ENCODE measurements around the gene ADAP2. TPM values are rescaled to one million over a fixed set of nuclear protein-coding genes. Genes with fewer than 3 reads are reported as not detected.
"Not testable (repeated sequence)": the region's sequence is repeated elsewhere in the genome, so short reads cannot be mapped to it uniquely, and the experiment has no call there.

ADAP2 gene
- total RNA-seq, 4 donors from 2014 or later: 10.5 to 19.1 (median 14.7) TPM

DNA sequence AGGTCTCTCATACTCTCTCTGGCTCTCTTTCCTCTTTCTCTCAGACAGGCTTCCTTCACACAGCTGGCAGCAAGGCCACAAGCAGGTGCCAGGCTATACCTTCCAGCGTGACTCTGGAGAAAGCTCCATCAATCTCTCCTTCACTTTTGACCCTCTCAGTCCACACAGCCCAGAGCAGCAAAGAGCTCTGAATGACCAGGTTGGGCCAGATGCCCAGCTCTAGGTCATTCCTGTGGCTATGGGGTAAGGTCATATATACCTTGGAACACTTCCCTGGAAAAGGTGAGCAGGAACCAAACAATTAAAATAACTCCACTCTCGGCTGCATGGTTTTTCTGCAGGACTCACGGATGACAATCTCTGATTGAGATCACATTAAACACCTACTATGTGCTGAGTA is 8.8 kb downstream of the ADAP2 start:
- peaks cover 0 to 19% (median 0%) of the 10 kb centered on the region in 4 donors for H3K27me3 ChIP-seq
- TF ChIP-seq POLR2A (IDR thresholded peaks at IDR 0.05; ENCODE audit: low read depth): no peak
- TF ChIP-seq POLR2AphosphoS5 (IDR thresholded peaks at IDR 0.05): no peak
- TF ChIP-seq EP300 (IDR thresholded peaks at IDR 0.05): no peak
- WGBS: 86% methylated on average over 3 of the region's 3 CpGs
- H3K9me3 ChIP-seq: no peaks in the 10 kb centered on the region
- no peak for DNase-seq (ENCODE audit: extremely low spot score)
- no peak overlapping the region for H3K4me3 ChIP-seq
- H3K27ac ChIP-seq (replicated peaks in 1 of 4): no peak overlapping the region
- no peaks in the 10 kb centered on the region for H3K36me3 ChIP-seq
- intact Hi-C loops (cut with DNase I): no loop called here
- no peaks in the 10 kb centered on the region for H3K4me1 ChIP-seq

DNA sequence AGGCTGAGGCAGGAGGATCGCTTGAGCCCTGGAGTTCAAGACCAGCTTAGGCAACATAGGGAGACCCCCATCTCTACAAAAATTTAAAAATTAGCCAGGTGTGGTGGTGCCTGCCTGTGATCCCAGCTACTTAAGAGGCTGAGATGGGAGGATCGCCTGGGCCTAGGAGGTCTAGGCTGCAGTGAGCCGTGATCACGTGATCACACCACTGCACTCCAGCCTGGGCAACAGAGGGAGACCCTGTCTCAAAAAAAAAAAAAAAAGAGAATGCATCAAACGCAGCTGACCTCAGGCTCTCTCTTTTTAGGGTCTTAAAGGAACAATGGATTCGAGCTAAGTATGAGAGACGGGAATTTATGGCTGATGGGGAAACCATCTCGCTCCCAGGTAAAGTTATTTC is 9.8 kb downstream of the ADAP2 start:
- H3K4me1 ChIP-seq; H3K9me3 ChIP-seq; DNase-seq (ENCODE audit: extremely low spot score); intact Hi-C loops (cut with DNase I); H3K4me3 ChIP-seq; H3K27ac ChIP-seq (replicated peaks in 1 of 4); H3K36me3 ChIP-seq; H3K27me3 ChIP-seq: not testable (repeated sequence)
- 87% methylated on average over 8 of the region's 8 CpGs for WGBS

DNA sequence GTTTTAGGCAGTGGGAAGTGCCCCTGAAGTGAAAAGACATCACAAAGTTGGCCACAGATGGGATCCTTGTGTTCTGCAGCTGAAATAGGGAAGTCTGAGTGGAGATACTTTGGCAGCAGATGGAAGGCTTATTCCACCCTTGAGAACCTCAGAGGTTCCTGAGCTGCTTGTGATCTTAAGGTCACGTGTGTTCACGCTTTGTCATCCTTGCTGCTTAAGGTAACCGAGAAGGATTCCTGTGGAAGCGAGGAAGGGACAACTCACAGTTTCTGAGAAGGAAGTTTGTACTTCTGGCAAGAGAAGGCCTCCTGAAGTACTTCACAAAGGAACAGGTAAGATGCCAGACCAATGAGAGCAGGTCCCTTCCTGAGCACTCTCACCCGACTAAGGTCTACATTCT is 12.2 kb downstream of the ADAP2 start:
- Histone ChIP-seq H3K27ac (replicated peaks in 1 of 4) (no peak overlapping the region), H3K4me1 (peaks cover 0 to 7% (median 0%) of the 10 kb centered on the region in 4 donors), H3K9me3 (no peaks in the 10 kb centered on the region), H3K27me3 (no peaks in the 10 kb centered on the region), H3K4me3 (no peak overlapping the region), H3K36me3 (no peaks in the 10 kb centered on the region)
- TF ChIP-seq, protein P1, sequence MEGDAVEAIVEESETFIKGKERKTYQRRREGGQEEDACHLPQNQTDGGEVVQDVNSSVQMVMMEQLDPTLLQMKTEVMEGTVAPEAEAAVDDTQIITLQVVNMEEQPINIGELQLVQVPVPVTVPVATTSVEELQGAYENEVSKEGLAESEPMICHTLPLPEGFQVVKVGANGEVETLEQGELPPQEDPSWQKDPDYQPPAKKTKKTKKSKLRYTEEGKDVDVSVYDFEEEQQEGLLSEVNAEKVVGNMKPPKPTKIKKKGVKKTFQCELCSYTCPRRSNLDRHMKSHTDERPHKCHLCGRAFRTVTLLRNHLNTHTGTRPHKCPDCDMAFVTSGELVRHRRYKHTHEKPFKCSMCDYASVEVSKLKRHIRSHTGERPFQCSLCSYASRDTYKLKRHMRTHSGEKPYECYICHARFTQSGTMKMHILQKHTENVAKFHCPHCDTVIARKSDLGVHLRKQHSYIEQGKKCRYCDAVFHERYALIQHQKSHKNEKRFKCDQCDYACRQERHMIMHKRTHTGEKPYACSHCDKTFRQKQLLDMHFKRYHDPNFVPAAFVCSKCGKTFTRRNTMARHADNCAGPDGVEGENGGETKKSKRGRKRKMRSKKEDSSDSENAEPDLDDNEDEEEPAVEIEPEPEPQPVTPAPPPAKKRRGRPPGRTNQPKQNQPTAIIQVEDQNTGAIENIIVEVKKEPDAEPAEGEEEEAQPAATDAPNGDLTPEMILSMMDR (IDR thresholded peaks at IDR 0.05): no peak
- TF ChIP-seq POLR2A (IDR thresholded peaks at IDR 0.05; ENCODE audit: low read depth) (no peak), EP300 (IDR thresholded peaks at IDR 0.05) (no peak), POLR2AphosphoS5 (IDR thresholded peaks at IDR 0.05) (no peak)
- no peak for DNase-seq (ENCODE audit: extremely low spot score)
- 70% methylated on average over 5 of the region's 5 CpGs for WGBS
- intact Hi-C loops (cut with DNase I): no loop called here

DNA sequence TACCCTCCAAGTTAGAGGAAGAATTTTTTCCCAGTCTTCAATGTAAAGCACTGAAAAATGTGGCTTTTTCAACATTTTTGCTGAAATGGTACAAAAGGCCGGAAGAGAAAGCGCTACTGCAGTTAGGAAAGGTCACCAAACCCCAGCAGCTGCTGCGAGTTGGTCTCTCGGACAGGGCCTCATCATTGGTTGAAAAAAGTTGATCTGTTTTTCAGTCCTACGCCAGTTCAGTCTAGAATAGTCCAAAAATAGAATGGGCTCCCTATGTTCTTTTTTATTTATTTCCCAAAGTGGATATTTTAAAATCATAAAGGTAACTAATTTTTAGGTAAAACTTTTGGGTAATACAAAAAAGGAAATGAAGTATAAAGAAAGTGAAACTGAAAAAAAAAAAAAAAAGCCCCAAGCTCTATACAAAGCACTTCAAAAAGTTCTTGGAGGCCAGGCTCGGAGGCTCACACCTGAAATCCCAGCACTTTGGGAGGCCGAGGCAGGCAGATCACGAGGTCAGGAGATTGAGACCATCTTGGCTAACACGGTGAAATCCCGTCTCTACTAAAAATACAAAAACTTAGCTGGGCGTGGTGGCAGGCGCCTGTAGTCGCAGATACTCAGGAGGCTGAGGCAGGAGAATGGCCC is 17.4 kb downstream of the ADAP2 start:
- Histone ChIP-seq H3K36me3 (peaks cover 0 to 4% (median 0%) of the 10 kb centered on the region in 4 donors), H3K4me3 (no peak overlapping the region), H3K27ac (replicated peaks in 1 of 4) (no peak overlapping the region), H3K27me3 (no peaks in the 10 kb centered on the region), H3K4me1 (peaks cover 0 to 7% (median 0%) of the 10 kb centered on the region in 4 donors), H3K9me3 (no peaks in the 10 kb centered on the region)
- 83% methylated on average over 13 of the region's 13 CpGs for WGBS
- no peak for TF ChIP-seq EP300 (IDR thresholded peaks at IDR 0.05)
- no peak for TF ChIP-seq POLR2AphosphoS5 (IDR thresholded peaks at IDR 0.05)
- no peak for TF ChIP-seq POLR2A (IDR thresholded peaks at IDR 0.05; ENCODE audit: low read depth)
- TF ChIP-seq, protein P1 (IDR thresholded peaks at IDR 0.05): no peak
- intact Hi-C loops (cut with DNase I): no loop called here
- DNase-seq (ENCODE audit: extremely low spot score): no peak

DNA sequence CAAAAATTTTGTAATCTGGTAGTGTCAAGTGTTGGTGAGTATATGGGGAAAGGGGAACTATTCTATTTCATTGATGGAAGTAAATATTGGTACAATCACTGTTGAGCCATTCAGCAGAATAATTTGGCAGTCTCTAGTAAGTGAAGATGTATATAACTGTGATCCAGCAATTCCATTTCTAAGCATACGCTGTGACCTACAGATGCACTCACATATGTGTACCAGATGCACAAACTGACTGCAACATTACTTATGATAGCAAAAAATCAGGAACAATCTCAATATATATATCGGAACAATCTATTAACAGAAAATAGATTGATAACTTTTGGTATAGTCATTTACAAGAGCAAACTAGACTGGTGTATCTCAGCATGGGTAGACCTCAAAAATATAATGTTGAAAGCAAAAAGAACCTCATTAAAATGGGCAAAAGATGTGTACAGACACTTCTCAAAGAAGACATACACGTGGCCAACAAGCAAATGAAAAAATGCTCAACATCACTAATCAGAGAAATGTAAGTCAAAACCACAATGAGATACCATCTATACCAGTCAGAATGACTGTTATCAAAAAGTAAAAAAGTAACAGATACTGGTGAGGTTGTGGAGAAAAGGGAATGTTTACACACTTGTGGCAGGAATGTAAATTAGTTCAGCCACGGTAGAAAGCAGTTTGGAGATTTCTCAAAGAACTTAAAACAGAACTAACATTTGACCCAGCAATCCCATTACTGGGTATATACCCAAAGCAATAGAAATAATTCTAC is 20.7 kb downstream of the ADAP2 start:
- Histone ChIP-seq H3K27me3 (no peaks in the 10 kb centered on the region), H3K4me1 (peaks cover 0 to 7% (median 0%) of the 10 kb centered on the region in 4 donors), H3K4me3 (no peak overlapping the region), H3K9me3 (no peaks in the 10 kb centered on the region), H3K36me3 (peaks cover 0 to 4% (median 0%) of the 10 kb centered on the region in 4 donors), H3K27ac (replicated peaks in 1 of 4) (no peak overlapping the region)
- WGBS: 53% methylated on average over 4 of the region's 4 CpGs
- DNase-seq (ENCODE audit: extremely low spot score): no peak
- intact Hi-C loops (cut with DNase I): no loop called here
- no peak for TF ChIP-seq POLR2A (IDR thresholded peaks at IDR 0.05; ENCODE audit: low read depth)
- TF ChIP-seq POLR2AphosphoS5 (IDR thresholded peaks at IDR 0.05): no peak
- TF ChIP-seq EP300 (IDR thresholded peaks at IDR 0.05): no peak
- TF ChIP-seq, protein P1 (IDR thresholded peaks at IDR 0.05): no peak

All from esophagus muscularis mucosa (tissue), 4 donors.